Iris pigment epithelial cell (primary cell): ENCODE measurements around the gene TRDN.

Source experiments
- DNase-seq: peaks from one replicate; pipeline ENCODE4 v3.0.0-alpha.2; 2011; ENCODE audit warnings: low read depth

The TRDN gene, protein sequence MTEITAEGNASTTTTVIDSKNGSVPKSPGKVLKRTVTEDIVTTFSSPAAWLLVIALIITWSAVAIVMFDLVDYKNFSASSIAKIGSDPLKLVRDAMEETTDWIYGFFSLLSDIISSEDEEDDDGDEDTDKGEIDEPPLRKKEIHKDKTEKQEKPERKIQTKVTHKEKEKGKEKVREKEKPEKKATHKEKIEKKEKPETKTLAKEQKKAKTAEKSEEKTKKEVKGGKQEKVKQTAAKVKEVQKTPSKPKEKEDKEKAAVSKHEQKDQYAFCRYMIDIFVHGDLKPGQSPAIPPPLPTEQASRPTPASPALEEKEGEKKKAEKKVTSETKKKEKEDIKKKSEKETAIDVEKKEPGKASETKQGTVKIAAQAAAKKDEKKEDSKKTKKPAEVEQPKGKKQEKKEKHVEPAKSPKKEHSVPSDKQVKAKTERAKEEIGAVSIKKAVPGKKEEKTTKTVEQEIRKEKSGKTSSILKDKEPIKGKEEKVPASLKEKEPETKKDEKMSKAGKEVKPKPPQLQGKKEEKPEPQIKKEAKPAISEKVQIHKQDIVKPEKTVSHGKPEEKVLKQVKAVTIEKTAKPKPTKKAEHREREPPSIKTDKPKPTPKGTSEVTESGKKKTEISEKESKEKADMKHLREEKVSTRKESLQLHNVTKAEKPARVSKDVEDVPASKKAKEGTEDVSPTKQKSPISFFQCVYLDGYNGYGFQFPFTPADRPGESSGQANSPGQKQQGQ

DNA sequence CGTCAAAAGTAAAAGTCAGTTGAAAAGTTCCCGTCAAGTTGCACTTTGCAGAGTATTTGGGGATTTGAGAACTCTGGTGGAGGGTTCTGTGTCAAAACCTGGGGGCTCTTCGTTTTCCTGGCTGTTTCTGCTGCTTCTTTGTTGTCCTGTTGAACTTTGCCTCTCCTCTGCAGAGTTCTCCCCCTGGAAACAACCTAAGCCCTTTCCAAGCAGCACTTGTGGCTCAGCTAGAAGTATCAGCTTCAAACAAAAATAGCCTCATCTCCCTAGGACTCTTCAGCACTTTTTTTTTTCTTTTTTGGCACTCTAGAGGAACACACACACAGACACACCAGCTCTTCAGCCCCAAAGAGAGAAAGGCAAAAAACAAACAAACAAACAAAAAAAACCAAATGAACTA, at the start of gene TRDN:
Gene TRDN (minus strand): TSS at position 169 of the 400 bp plus-strand sequence. CDS start 175 bp downstream, outside the sequence.
- DNase-seq, result no peak

DNA sequence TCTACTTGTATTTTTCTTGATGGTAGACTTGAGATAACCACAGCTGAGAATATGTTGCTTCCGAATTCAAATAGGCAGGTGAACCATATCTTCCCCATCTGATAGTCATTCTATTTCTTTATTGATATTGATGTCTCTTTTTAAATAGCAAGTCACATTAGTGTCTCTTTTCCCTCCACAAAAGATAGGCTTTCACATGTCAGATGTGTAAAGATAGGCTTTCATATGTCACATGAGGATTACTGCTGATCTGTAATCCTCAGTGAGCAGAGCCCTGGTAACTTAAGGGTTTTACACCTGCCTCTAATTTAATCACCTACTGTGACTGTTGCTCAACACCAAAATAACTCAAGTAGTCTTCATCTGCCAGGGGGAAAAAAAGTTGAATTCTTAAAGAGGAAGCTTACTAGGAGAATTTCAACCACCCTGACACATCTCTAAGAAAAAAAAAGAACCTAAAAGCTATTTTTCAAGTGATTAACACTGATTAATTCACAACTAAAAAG, 45.3 kb upstream of the TRDN start:
- no peak for DNase-seq

DNA sequence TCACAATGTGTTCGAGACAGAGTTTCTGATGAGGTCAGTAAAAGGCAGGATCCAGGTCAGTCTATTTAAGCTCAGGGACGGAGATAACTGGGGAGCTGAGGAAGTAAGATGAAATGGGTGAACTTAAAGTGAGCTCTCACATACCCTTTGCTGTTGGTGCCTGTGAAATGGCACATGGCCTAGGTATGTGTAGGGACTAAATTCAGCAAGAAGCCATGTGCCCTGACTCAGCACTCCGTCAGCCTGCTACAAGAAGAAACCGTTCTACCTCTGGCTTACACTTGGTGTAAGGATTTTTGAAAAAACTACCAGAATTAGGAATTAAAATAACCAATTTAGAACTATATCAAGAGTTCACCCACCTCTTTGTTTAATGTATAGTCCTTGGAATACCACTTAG, 41.1 kb upstream of the TRDN start:
- DNase-seq, result no peak

DNA sequence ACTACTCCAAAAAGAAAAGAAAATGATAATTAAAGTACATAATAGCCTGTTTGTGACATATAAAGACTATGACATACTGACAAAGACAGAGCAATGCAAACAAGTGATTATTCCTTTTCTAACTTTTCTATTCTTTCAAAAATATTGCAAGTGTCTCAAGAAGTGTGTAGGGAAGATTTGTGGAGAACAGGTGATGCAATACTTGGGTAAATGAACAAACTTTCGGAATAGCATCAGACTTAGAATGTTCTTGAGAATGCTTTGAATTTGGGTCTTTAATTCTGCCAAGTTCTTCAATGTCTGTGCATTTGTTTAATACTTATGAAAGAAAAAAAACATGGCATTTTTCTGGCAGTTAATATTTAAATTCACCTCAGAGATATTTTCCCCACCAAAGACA, 40.0 kb upstream of the TRDN start:
- no peak for DNase-seq

DNA sequence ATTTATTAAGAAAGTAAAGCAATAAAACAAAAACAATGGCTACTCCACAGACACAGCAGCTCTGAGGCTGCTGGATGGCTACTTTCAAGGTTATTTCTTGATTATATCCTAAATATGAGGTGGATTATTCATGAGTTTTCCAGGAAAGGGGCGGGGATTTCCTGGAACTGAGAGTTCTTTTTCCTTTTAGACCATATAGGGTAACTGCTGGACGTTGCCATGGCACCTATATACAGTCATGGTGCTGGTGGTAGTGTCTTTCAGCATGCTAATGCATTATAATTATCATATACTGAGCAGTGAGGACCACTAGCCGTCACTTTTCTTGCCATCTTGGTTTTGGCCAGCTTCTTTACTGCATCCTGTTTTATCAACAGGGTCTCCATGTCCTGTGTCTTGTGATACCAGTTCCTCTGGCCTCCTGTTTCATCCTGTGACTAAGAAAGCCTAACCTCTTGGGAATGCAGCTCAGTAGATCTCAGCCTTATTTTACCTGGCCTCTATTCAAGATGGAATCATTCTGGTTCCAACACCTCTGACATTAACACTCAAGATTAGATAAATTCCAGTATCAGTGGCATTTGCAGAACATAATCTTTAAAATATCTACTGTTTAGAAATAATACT, 32.3 kb upstream of the TRDN start:
- DNase-seq, result no peak

DNA sequence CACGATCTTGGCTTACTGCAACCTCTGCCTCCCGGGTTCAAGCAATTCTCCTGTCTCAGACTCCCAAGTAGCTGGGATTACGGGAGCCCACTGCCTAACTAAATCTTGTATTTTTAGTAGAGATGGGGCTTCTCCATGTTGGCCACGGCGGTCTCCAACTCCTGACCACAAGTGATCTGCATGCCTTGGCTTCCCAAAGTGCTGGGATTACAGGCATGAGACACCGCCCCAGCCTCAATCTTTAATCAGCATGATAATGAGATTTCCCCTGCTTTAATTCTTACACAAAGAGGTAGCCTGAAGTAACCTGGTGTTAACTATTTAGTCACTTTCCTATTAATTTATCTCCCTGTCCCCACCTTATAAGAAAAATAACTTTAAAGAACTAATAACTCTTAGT, 31.3 kb upstream of the TRDN start:
- no peak for DNase-seq

DNA sequence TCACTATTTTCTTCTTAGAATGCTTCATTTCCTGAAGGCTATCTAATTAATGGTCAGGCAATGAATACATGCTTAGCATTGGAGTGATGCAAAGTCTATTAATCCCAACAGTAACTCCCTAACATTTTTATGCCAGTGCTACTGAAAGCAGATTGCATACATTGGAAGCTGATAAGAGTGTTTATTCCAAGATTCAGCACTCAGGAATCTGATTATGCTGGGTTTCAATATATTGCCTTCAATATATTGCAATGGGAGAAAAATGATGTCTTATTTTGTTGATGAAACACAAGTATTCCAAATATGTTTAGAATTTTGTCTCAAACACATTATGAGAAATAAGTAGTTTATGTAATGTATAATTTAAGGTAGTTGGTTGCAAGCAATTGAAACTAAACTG, 26.7 kb upstream of the TRDN start:
- no peak for DNase-seq

DNA sequence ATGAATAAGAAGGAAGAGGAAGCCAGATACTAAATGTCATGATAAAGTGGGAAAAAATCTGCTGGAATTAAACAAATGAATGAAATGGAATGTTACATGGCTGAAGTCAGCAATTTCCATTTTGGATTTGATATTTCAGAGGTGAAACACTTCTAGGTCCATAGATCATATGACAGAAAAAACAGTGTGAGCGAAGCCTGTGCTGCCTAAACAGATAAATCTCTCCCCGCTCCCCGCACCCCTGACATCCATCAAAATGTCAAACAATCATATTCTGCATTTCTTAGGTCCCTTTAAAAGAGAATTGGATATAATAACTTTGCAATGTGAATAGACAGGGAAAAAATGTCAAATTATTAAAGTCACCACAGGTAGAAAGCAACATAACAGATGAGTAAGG, 26.0 kb upstream of the TRDN start:
- no peak for DNase-seq

DNA sequence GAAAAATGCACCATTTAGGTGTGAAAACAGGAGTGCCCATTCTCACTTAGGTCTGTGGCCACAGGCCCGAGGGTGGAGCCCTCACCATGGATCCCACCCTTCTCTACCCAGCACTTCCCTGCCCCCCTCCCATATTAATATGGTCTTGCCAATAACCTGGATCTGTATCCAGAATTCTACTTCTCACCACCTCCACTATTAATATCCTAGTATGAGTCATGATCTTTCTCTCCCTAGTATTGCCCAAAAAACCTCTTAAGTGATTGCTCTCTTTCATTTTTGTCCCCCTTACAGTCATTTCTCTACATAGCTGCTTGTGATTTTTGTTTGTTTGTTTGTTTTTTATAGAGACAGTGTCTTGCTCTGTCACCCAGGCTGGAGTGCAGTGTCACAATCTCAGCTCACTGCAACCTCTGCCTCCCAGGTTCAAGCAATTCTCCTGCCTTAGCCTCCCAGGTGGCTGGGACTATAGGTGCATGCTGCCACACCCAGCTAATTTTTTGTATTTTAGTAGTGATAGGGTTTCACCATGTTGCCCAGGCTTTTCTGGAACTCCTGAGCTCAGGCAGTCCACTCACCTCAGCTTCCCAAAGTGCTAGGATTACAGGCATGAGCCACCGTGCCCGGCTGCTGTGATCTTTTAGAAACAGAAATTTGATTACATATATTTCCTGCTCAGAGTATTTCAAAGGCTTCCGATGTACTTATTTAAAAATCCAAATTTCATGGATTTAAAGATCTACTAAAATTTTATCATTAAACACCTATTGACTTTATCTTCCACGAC, 24.5 kb upstream of the TRDN start:
- DNase-seq, result no peak

DNA sequence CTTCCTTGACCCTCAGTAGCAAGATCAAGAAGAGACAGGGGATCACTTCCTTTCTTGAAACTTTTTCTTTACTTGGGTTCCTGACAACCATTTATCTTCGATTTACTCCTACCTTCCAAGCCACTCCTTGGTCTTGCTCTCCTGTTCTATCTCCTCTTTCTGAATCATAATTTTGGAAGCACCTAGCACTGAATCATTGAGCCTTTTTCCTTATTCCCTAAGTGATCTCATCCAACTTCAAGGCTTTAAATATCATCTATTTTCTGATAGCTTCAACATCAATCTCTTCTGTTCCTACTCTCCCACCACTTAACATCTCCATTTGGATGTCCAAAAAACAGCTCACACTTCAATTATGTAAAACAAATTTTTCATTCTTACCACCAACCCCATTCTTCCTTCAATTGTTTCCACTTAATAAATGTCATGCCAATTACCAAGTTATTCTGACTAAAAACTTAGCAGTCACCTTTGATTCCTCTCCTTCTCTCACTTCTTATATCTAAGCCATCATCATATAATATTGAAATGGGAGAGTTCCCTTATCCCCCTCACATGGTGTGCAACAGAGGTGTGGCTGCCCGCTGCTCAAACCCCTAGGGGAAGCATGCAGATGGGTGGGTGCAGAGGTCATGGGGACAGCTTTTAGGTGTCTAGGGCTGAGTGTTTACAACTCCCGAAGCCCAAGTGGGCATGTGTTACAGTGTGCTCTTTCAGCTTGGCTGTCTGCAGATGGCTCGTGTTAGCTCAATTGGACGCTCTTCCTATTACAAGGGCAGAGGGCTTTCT, 23.4 kb upstream of the TRDN start:
- no peak for DNase-seq

DNA sequence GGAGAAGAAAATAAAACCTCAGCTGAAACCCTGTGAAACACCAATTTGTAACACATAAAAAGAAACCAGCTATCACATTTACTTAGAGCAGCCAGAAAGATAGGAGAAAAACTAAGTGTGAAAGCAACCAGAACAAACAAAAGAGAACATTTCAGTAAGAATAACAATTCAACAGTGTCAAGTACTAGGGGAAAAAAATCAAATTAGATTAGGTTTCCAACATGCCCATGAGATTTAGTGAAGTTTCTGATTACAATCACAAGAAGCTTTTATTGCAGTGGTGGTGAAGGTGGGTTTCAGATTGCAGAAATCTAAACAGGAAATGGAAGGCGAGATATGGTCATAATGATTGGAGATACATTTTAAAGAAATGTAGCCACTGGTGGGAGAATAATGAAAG, 22.1 kb upstream of the TRDN start:
- DNase-seq, result no peak

DNA sequence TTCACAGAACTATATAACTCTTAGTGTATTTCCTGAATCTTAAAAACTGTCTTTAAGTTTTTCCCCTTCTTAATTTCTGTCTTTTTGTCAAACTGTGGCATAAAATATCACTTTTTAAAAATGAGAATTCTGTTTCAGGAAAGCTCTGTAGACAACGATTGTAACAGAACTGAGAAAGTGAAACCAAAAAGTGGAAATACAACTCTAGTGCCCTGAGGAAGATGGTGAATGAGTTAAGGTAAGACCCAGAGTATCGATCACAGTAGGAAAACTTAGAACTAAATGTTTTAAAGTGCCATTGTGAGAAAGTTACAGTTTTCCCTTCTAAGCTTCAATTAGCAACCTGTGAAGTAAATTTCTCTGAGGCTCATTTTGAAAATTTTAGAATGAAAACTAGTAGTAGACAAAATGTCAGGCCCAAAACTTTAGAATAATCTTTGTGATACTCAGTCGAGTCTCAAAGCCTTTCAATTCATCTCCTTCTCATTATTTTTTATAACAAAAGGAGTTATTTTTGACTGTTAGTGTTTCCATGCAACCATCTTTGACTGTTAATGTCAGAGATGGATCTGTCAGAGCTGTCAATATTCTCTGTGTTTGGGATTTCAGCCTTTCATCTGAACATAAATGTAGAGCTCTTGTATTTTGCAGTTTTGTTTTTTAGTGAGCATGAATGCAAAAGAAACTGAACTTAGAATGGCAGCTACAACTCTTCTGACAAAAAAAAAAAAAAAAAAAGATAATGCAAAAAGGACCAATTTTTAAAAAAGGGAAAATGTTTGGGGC, 19.0 kb upstream of the TRDN start:
- DNase-seq, result no peak

DNA sequence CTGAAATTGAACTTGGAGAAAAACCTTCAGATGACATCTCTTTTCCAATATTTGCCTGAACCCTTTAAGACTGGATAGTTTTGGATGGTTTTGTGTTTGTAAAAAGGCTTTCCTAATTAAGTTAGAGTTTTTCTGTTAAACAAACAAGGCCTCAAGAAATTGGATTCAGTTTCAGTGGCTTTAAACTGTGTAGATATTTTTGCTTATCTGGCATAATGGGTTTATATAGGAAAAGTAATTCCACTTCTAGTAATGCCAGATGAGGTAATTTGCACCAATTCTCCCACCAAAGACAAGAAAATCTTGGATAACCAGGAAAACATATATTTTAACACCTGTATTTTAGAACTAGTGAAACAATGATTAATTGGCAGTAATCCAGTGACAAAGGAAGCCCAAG, 12.0 kb upstream of the TRDN start:
- no peak for DNase-seq

DNA sequence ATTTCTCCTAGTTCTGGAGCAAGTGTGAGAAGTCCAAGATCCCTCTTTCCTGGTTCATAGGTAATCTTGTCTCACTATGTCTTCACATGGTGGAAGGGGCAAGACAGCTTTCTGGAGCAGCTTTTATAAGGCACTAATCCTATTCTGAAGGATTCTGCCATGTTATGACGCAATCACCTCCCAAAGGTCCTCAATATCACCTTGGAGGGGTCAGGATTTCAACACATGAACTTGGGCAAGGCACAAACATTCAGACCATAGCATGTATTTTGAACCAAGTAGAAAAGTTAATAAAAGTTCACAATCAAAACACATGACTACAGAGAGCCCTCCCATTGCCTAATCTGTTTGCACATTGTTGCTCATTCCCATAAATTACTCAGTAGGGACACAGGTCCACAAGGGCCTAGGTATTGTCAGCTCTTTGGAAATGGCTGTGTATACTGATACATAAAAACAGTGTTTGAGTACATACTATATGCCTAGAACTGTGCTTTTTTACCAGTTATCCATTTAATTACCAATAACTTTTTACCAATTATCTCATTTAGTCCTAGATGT, 11.3 kb upstream of the TRDN start:
- no peak for DNase-seq

DNA sequence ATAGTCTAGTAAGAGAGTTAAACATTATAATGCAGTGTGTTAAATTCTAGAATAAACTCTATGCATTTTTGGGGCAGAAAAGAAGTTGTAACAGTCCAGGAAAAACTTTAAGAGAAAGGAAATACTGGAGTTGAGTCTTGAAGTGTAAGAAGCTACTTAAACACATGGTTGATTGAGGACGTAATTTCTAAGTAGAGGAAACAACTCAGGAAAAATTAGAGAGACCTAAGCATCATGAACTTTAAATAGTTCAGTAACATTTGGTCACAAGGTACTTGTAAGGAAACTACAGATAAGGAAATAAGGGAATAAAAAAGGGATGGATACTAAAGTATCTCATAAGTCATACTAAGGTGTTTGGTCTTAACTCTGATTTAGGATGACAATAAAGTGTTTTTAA, 4.7 kb upstream of the TRDN start:
- no peak for DNase-seq

DNA sequence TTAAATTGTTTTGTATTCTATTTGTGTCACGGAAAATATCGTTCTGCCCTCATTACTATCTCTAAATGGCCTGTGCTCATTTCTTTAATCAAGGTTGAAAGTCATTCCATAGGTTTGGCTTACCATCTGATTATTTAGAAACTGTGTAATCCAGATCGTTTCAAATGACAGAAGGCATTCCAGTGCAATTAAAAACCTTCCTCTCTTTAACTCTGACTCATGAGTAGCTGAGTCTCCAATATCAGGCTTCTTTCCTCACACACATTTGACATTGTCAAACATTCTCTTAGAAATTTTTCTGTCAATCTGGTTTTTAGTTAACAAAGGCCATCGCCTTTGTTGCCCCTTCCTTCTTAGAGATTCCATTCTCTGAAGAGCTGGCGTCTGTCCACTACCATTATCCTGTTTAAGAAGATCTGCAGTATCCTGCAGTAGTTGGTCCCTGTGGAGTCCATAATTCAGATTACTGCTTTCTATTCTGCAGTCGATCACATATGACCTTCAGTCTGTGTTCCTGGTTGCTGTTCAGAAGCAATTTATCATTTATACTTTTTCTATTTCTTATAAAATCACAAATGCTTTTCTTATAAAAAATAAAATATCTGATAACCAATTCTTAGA, 3.9 kb upstream of the TRDN start:
- DNase-seq, result no peak

DNA sequence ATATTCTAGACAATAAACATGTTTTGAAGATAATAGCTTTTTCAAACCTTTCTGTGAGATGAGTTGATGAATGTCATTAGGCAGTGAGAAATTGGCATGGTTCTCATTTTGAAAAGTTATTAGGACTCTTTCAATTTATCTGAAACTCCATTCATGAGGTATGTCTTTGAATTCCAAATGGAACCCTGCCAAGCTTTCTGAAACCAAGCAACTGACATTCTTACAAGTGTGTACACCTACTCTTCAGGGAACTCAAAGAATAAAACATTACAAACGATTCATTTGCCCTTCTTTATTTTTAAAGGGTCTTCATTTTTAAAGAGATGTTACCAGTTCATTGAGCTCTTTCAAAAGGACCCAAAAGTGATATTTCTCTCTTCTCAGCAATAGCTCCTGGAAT, 2.1 kb upstream of the TRDN start:
- no peak for DNase-seq

DNA sequence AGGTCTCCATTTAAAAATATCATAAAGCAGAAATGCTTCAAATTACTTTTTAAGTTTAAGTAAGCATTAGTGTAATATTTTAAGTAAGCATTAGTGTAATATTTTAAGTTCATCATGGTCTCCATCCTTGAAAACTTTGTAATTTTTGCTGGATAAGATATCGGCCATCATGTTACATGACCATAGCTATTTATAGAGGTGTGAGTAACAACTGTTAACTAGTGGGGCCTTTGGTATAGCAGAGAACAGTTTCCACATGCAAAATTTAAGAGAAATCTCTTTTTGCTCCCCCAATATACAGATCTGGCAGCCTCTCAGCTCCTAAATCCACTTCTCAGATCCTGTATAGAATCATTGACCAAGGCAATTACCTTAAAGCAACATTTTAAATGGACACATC, 468 bp downstream of the TRDN start:
- no peak for DNase-seq

DNA sequence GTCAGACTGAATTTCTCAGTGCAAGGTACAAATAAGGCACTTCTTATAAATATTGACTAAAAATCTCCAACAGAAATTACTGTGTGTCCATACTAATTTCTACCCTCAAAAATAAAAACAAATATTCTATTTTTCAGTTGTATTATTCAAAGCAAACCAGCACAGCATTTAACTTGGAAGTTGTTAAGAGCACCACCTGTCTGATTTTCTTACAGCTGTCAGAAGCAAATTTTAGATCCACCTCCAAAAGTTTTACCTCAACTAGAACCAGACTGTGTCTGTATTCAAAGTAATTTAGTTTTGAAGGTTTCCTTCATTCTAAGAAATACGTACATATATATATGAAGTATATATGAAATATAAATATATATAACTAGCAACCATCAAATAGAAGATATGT, 1.2 kb downstream of the TRDN start:
- DNase-seq, result no peak

DNA sequence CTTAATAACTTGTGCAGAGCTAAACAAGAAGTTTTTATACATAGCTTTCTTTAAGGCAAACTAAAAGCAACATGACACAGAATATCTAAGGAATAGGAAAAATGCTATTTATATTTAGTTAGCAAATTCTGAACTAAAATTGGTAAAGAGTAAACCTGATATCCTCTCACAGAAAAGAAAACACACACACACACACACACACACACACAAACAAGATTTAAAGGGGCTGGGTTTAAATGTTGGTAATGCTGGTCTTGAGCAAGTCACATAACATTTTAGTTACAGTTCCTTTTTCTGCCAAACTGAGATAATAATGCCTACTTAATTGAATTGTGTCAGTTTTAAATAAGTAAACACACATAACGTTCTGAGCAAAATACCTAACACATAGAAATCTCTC, 1.6 kb downstream of the TRDN start:
- DNase-seq, result no peak
